Measurements from ENCODE around the gene PDLIM7.

PDLIM7 gene

DNA sequence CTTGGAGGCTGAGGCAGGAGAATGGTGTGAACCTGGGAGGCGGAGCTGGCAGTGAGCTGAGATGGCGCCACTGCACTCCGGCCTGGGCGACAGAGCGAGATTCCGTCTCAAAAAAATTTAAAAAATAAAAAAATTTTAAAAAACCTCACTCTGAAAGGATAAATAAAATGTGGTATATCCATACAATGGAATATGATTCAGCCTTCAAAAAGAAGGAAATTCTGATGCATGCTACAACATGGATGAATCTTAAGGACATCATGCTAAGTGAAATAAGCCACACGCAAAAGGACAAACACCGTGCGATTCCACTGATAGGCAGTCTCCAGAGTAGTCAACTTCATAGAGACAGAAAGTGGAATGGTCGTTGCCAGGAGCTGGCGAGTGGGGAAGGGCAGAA lies 32.4 kb downstream of the PDLIM7 start:
- no peak for DNase-seq (ENCODE audit: low read depth)
- H3K4me3 ChIP-seq (ENCODE audit: low read length): no peak overlapping the region
- TF ChIP-seq, protein P1, sequence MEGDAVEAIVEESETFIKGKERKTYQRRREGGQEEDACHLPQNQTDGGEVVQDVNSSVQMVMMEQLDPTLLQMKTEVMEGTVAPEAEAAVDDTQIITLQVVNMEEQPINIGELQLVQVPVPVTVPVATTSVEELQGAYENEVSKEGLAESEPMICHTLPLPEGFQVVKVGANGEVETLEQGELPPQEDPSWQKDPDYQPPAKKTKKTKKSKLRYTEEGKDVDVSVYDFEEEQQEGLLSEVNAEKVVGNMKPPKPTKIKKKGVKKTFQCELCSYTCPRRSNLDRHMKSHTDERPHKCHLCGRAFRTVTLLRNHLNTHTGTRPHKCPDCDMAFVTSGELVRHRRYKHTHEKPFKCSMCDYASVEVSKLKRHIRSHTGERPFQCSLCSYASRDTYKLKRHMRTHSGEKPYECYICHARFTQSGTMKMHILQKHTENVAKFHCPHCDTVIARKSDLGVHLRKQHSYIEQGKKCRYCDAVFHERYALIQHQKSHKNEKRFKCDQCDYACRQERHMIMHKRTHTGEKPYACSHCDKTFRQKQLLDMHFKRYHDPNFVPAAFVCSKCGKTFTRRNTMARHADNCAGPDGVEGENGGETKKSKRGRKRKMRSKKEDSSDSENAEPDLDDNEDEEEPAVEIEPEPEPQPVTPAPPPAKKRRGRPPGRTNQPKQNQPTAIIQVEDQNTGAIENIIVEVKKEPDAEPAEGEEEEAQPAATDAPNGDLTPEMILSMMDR (conservative IDR thresholded peaks at IDR 0.05; ENCODE audit: low read depth, low read length): no peak

DNA sequence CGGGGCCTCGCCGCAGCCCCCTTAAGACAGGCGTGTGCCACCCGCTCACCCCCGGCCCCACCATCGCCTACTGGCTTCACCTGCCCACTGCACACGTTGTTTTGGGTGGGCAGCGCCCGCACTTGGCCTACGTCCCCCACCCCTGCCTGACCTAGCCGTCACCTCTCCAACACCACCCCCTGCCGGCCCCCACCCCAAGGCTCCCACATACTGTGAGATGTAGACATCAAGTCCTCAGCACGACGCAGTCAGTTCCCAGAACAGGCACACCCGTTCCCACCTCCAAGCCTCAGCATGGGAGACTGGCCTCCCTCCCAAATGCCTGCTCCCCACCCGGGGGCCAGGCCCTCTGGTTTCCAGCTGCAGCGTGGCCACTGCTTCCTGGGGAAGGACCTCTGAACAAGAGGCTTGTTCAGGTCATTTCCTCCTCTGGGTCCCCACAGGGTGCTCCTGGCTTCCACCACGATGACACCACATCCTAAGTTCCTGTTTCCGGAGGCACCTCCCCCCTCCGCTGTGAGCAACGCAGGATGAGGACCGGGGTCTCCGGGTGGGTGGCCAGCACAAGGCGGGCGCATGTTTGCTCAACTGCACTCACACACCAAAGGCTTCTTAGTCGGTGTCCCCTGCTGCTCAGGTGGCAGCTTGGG lies 35.3 kb downstream of the PDLIM7 start:
- no peak overlapping the region for H3K4me3 ChIP-seq (ENCODE audit: low read length)
- DNase-seq (ENCODE audit: low read depth): no peak
- TF ChIP-seq, protein P1 (conservative IDR thresholded peaks at IDR 0.05; ENCODE audit: low read depth, low read length): no peak

DNA sequence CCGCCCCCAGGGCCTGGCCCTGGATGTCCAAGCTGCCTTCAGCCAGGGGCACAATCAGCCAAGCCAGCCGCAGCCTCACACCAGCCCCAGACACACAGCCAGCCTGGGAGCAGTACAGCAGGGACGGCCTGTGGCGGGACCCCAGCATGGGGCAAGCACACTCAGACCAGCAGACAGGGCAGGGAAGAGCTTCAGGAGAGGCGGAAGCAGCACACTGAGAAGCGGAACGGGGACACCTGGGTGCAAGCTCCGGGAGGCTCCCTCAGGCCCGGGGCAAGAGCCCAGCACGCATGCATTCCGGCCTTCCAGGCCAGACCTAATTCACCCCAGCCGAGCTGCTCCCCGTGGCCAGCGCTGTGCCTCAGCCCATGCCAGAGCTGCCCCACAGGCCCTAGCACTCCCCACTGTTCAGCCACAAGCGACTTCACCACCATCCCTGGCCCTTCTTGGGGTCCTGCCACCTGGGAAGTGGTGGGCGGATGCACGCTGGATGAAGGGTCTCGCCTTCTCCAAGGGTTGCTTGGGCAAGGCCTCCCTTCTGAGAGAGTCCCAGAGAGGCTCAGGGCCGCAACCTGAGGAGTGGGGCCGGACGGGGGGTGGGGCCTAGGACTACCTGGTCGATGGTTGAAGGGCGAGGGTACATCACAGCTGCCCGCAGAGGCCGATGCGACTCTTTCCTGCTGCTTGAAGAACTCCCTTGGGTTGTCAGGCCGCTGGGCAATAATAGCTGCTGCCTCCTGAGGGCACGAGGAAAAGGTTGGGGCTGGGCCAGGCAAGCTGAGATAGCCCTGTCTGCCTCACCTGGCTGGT lies 37.4 kb downstream of the PDLIM7 start:
- TF ChIP-seq, protein P1 (conservative IDR thresholded peaks at IDR 0.05; ENCODE audit: low read depth, low read length): no peak

DNA sequence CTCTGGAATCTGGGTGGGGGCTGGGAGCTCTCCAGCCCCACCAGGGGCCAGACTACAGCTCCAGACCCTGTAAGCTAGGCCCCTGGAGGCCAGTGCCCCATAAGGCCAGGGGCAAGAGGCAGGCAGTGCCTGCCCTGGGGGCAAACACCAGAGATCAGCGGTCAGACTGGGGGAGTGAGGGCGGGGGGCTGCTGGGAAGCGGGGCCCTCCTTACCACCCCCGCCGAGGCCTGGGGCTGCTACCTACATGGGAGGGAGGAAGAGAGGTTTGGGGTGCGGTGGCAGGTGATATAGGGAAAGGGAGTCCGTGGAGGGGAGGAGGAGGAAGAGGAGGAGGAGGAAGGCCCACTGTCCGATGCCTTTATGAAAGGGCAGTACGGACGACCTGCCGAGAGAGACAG lies 38.0 kb downstream of the PDLIM7 start:
- TF ChIP-seq, protein P1 (conservative IDR thresholded peaks at IDR 0.05; ENCODE audit: low read depth, low read length): no peak
- DNase-seq (ENCODE audit: low read depth): no peak
- no peak overlapping the region for H3K4me3 ChIP-seq (ENCODE audit: low read length)

More for the DNA sequence above, 37.4 kb downstream of the PDLIM7 start:
- H3K4me3 ChIP-seq (ENCODE audit: low read length): no peak overlapping the region
- DNase-seq (ENCODE audit: low read depth): no peak

DNA sequence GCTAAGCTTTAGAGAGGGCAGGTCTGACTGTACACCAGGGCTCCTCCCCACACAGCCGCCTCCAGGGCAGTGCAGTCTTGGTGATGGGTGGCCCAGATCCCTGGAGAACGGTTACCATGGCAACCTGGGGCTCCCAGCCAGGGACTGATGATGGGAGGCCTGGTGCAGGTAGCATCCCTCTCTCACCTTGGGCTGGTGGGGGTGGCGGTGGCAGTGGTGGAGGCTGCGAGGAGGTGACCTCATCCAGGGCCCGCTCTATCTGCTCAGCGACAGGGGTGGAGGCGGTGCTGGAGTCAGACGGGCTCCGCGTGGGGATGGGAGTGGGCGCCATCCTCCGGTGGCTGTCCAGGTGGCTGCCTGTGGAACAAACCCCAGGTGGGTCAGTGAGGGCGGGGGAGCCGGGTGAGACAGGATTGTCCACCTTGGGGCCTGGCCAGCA lies 38.5 kb downstream of the PDLIM7 start:
- DNase-seq (ENCODE audit: low read depth): no peak
- no peak overlapping the region for H3K4me3 ChIP-seq (ENCODE audit: low read length)
- TF ChIP-seq, protein P1 (conservative IDR thresholded peaks at IDR 0.05; ENCODE audit: low read depth, low read length): no peak

DNA sequence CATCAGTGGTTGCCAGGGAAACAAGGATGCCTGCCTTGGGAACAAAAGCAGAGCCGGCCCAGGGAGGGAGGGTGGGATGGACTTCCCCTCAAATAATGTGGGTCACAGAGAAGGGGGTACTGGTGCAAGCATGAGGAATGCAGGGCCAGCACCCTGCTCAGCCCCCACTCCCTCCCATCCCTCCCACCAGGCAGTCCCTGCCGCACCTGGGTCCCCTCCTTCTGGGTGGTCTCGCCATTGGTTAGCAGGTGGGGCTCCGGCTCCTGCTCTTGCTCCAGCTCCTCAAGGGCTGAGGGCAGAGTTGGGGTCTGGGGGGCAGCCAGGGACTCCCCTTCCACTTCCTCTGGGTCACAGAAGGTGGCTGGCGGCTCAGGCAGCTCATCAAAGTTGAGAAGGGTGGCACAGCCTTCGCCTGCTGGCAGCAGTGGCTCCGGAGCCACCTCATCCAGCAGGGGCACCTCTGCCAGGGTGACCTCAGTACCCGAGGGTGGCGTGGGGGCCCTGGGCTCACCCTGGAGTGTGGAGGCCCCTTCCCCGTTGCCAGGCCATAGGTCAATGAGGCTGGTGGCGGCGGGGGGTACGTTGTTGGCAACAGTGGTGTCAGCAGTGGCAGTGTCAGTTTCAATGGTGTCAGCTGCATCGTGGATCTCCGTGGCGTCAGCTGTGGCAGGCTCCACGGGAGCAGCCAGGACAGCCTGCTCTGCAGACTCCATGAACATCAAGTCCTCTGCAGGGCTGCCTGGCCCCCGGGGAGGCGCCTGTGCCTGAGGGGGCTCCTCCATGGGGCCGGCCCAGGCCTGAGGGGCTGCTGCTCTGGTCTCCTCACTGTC lies 39.3 kb downstream of the PDLIM7 start:
- TF ChIP-seq, protein P1 (conservative IDR thresholded peaks at IDR 0.05; ENCODE audit: low read depth, low read length): no peak
- DNase-seq (ENCODE audit: low read depth): no peak
- no peak overlapping the region for H3K4me3 ChIP-seq (ENCODE audit: low read length)

All from retinal pigment epithelial cell (primary cell).